ENCODE measurements around the gene SEC22C.
A peak's percentile ranks its signal among the peaks of the same experiment; 100 is the strongest.
"Not testable (repeated sequence)": the region's sequence is repeated elsewhere in the genome, so short reads cannot be mapped to it uniquely, and the experiment has no call there.

SEC22C gene

DNA sequence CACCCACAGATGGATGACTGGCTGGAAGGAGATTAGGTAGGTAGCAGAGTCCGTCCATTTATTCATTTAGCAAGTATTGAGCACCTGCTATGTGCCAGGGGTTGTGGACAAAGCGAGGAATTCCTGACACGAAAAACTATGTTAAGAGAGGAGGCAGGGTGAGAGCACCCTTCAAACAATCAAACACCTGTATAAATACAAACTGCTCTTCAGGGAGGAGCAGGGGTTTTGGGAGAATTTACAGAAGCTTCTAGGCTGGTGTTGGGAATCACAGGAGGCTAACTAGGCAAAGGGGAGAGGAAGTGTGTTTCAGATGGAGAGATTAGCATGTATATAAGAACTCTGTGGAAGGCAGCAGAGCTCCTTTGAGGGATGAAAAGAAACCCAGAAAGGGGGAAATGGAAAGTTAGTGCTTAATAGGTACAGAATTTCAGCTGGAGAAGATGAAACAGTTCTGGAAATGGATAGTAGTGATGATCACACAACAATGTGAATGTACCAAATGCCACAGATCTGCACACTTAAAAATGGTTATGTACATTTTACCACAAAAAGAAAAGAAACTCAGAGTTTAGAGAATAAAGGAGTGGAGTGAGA, 805 bp upstream of the SEC22C start:
- H3K27me3 ChIP-seq (ENCODE audit: control insufficient read depth in 5 of 5, insufficient read depth in 4 of 5, low read length in 5 of 5) = no peaks in the 10 kb centered on the region
- peak overlapping the region; percentile 69 for H3K27ac ChIP-seq (ENCODE audit: low read depth, low read length)
- H3K36me3 ChIP-seq (ENCODE audit: control insufficient read depth in 5 of 5, insufficient read depth in 5 of 5, low read length in 5 of 5) = peaks cover 0 to 5% (median 0%) of the 10 kb centered on the region in 5 donors
- peak overlapping the region; percentile 29 to 89 (median 80) for H3K4me3 ChIP-seq (ENCODE audit: low read depth in 1 of 5, low read length in 5 of 5)
- peaks cover 0 to 23% (median 22%) of the 10 kb centered on the region in 5 donors for H3K4me1 ChIP-seq (ENCODE audit: control insufficient read depth in 5 of 5, insufficient read depth in 5 of 5, low read length in 5 of 5)
- peak overlapping the region in 4 of 5 donors; percentile 72 to 86 (median 78) for H3K9ac ChIP-seq (ENCODE audit: low read length in 5 of 5)
- H3K9me3 ChIP-seq (ENCODE audit: control insufficient read depth in 5 of 5, low read length in 5 of 5) = no peaks in the 10 kb centered on the region

- Histone ChIP-seq H3K27ac (ENCODE audit: low read depth, low read length) (peak overlapping the region; percentile 69), H3K9me3 (ENCODE audit: control insufficient read depth in 5 of 5, low read length in 5 of 5) (no peaks in the 10 kb centered on the region), H3K9ac (ENCODE audit: low read length in 5 of 5) (peak overlapping the region; percentile 72 to 86 (median 80)), H3K4me3 (ENCODE audit: low read depth in 1 of 5, low read length in 5 of 5) (peak overlapping the region; percentile 69 to 89 (median 80)), H3K4me1 (ENCODE audit: control insufficient read depth in 5 of 5, insufficient read depth in 5 of 5, low read length in 5 of 5) (peaks cover 0 to 23% (median 22%) of the 10 kb centered on the region in 5 donors), H3K36me3 (ENCODE audit: control insufficient read depth in 5 of 5, insufficient read depth in 5 of 5, low read length in 5 of 5) (peaks cover 0 to 5% (median 0%) of the 10 kb centered on the region in 5 donors), H3K27me3 (ENCODE audit: control insufficient read depth in 5 of 5, insufficient read depth in 4 of 5, low read length in 5 of 5) (no peaks in the 10 kb centered on the region)
Observed at GRCh38 chr3:42581400-42581708, 413 bp downstream of the SEC22C start.

DNA sequence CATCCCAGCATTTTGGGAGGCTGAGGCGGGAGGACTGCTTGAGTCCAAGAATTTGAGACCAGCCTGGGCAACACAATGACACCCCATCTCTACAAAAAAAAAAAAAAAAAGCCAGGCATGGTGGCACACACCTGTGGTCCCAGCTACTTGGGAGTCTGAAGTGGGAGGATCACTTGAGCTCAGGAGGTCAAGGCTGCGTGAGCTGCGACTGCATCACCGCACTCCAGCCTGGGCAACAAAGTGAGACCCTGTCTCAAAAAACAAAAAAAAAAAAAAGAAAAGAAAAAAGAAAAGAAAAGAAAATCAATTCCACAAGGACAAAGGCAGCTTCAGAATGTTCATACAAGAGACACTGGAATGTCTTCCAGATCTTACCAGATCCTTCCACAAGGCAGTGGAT, 2.4 kb downstream of the SEC22C start:
- H3K9me3 ChIP-seq (ENCODE audit: control insufficient read depth in 5 of 5, low read length in 5 of 5); H3K27ac ChIP-seq (ENCODE audit: low read depth, low read length); H3K4me3 ChIP-seq (ENCODE audit: low read depth in 1 of 5, low read length in 5 of 5); H3K9ac ChIP-seq (ENCODE audit: low read length in 5 of 5); H3K27me3 ChIP-seq (ENCODE audit: control insufficient read depth in 5 of 5, insufficient read depth in 4 of 5, low read length in 5 of 5); H3K36me3 ChIP-seq (ENCODE audit: control insufficient read depth in 5 of 5, insufficient read depth in 5 of 5, low read length in 5 of 5): not testable (repeated sequence)
- H3K4me1 ChIP-seq (ENCODE audit: control insufficient read depth in 5 of 5, insufficient read depth in 5 of 5, low read length in 5 of 5) = peaks cover 0 to 23% (median 22%) of the 10 kb centered on the region in 5 donors

DNA sequence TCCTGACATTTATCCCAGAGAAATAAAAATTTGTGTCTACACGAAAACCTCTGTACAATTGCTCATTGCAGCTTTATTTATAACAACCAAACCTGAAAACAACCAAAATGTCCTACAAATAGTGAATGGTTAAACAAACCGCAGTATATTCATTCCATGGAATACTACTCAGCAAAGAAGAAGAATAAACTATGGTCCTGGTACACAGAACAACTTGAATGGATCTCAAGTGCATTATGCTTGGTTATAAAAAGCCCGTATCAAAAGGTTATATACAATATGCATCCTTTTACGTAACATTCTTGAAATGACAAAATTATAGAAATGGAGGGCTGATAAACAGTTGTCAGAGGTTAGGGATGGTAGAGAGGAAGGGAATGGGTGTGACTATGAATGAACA, 3.7 kb downstream of the SEC22C start:
- Histone ChIP-seq H3K4me3 (ENCODE audit: low read depth in 1 of 5, low read length in 5 of 5) (no peak overlapping the region), H3K4me1 (ENCODE audit: control insufficient read depth in 5 of 5, insufficient read depth in 5 of 5, low read length in 5 of 5) (peaks cover 0 to 23% (median 22%) of the 10 kb centered on the region in 5 donors), H3K36me3 (ENCODE audit: control insufficient read depth in 5 of 5, insufficient read depth in 5 of 5, low read length in 5 of 5) (peaks cover 0 to 8% (median 0%) of the 10 kb centered on the region in 5 donors), H3K27me3 (ENCODE audit: control insufficient read depth in 5 of 5, insufficient read depth in 4 of 5, low read length in 5 of 5) (no peaks in the 10 kb centered on the region), H3K9me3 (ENCODE audit: control insufficient read depth in 5 of 5, low read length in 5 of 5) (peaks cover 0 to 9% (median 0%) of the 10 kb centered on the region in 5 donors), H3K27ac (ENCODE audit: low read depth, low read length) (no peak overlapping the region), H3K9ac (ENCODE audit: low read length in 5 of 5) (no peak overlapping the region)

DNA sequence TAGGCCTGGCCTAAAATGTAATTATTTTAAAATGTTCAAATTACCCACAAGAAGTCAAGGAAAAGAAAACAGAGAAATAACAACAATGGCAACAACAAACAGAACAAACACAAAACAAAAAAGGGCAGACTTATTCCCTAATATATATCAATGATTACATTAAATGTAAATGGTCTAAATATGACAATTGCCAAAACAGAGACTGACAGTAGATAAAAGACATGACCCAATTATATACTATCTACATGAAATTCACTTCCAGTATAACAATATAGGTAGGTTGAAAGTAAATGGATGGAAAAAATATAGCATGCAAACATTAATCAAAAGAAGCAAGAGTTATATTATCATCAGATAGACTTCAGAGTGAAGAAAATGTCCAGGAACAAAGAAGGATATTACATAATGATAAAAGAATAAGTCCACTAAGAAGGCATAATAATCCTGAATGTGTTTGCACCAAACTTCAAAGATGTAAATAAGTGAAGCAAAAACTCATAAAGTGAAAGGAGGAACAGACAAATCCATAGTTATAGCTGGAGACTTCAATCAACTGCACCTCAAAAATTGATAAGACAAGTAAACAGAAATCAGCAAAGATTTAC, 6.5 kb downstream of the SEC22C start:
- Histone ChIP-seq H3K27ac (ENCODE audit: low read depth, low read length) (no peak overlapping the region), H3K9me3 (ENCODE audit: control insufficient read depth in 5 of 5, low read length in 5 of 5) (peaks cover 0 to 9% (median 0%) of the 10 kb centered on the region in 5 donors), H3K4me1 (ENCODE audit: control insufficient read depth in 5 of 5, insufficient read depth in 5 of 5, low read length in 5 of 5) (peaks cover 0 to 4% (median 1%) of the 10 kb centered on the region in 5 donors), H3K36me3 (ENCODE audit: control insufficient read depth in 5 of 5, insufficient read depth in 5 of 5, low read length in 5 of 5) (peaks cover 0 to 8% (median 0%) of the 10 kb centered on the region in 5 donors), H3K27me3 (ENCODE audit: control insufficient read depth in 5 of 5, insufficient read depth in 4 of 5, low read length in 5 of 5) (no peaks in the 10 kb centered on the region), H3K9ac (ENCODE audit: low read length in 5 of 5) (no peak overlapping the region), H3K4me3 (ENCODE audit: low read depth in 1 of 5, low read length in 5 of 5) (no peak overlapping the region)

DNA sequence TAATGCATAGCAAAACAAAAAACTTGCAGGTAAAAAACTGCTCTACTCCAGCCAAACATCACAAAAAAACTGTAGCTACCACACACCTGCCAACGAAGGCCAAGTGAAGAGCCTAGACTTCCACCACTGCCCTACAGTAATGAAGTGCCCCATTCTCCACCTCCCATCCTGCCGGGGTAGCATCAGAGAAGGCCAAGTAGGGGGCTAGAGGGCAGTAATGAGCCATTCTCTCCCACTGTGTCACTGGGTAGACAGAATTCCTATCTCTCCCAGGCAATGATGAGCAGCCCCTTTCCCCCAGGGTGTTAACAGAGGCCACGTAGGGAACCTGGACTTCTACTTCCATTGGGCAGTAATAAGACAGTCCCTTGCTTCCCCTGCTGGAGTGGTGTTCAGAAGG, 9.5 kb downstream of the SEC22C start:
- Histone ChIP-seq H3K4me3 (ENCODE audit: low read depth in 1 of 5, low read length in 5 of 5) (no peak overlapping the region), H3K36me3 (ENCODE audit: control insufficient read depth in 5 of 5, insufficient read depth in 5 of 5, low read length in 5 of 5) (peaks cover 6 to 23% (median 12%) of the 10 kb centered on the region in 5 donors), H3K9me3 (ENCODE audit: control insufficient read depth in 5 of 5, low read length in 5 of 5) (peaks cover 0 to 9% (median 0%) of the 10 kb centered on the region in 5 donors), H3K4me1 (ENCODE audit: control insufficient read depth in 5 of 5, insufficient read depth in 5 of 5, low read length in 5 of 5) (no peaks in the 10 kb centered on the region), H3K9ac (ENCODE audit: low read length in 5 of 5) (no peak overlapping the region), H3K27me3 (ENCODE audit: control insufficient read depth in 5 of 5, insufficient read depth in 4 of 5, low read length in 5 of 5) (no peaks in the 10 kb centered on the region), H3K27ac (ENCODE audit: low read depth, low read length) (no peak overlapping the region)

- Histone ChIP-seq H3K4me1 (ENCODE audit: control insufficient read depth in 5 of 5, insufficient read depth in 5 of 5, low read length in 5 of 5) (no peaks in the 10 kb centered on the region), H3K9me3 (ENCODE audit: control insufficient read depth in 5 of 5, low read length in 5 of 5) (peaks cover 0 to 7% (median 0%) of the 10 kb centered on the region in 5 donors), H3K4me3 (ENCODE audit: low read depth in 1 of 5, low read length in 5 of 5) (no peak overlapping the region), H3K36me3 (ENCODE audit: control insufficient read depth in 5 of 5, insufficient read depth in 5 of 5, low read length in 5 of 5) (peaks cover 11 to 42% (median 27%) of the 10 kb centered on the region in 5 donors), H3K27me3 (ENCODE audit: control insufficient read depth in 5 of 5, insufficient read depth in 4 of 5, low read length in 5 of 5) (no peaks in the 10 kb centered on the region), H3K27ac (ENCODE audit: low read depth, low read length) (no peak overlapping the region), H3K9ac (ENCODE audit: low read length in 5 of 5) (no peak overlapping the region)
Observed at GRCh38 chr3:42569593-42570142, 12.1 kb downstream of the SEC22C start.

- no peaks in the 10 kb centered on the region for H3K9me3 ChIP-seq (ENCODE audit: control insufficient read depth in 5 of 5, low read length in 5 of 5)
- no peak overlapping the region for H3K27ac ChIP-seq (ENCODE audit: low read depth, low read length)
- no peaks in the 10 kb centered on the region for H3K4me1 ChIP-seq (ENCODE audit: control insufficient read depth in 5 of 5, insufficient read depth in 5 of 5, low read length in 5 of 5)
- peaks cover 32 to 87% (median 66%) of the 10 kb centered on the region in 5 donors for H3K36me3 ChIP-seq (ENCODE audit: control insufficient read depth in 5 of 5, insufficient read depth in 5 of 5, low read length in 5 of 5)
- H3K4me3 ChIP-seq (ENCODE audit: low read depth in 1 of 5, low read length in 5 of 5) = no peak overlapping the region
- no peaks in the 10 kb centered on the region for H3K27me3 ChIP-seq (ENCODE audit: control insufficient read depth in 5 of 5, insufficient read depth in 4 of 5, low read length in 5 of 5)
- H3K9ac ChIP-seq (ENCODE audit: low read length in 5 of 5) = no peak overlapping the region
Observed at GRCh38 chr3:42562047-42562907, 19.5 kb downstream of the SEC22C start.

GRCh38 chr3:42557854-42558253, 23.9 kb downstream of the SEC22C start:
- H3K36me3 ChIP-seq (ENCODE audit: control insufficient read depth in 5 of 5, insufficient read depth in 5 of 5, low read length in 5 of 5) = peaks cover 50 to 91% (median 84%) of the 10 kb centered on the region in 5 donors
- H3K9me3 ChIP-seq (ENCODE audit: control insufficient read depth in 5 of 5, low read length in 5 of 5) = no peaks in the 10 kb centered on the region
- H3K4me3 ChIP-seq (ENCODE audit: low read depth in 1 of 5, low read length in 5 of 5) = no peak overlapping the region
- no peaks in the 10 kb centered on the region for H3K27me3 ChIP-seq (ENCODE audit: control insufficient read depth in 5 of 5, insufficient read depth in 4 of 5, low read length in 5 of 5)
- H3K27ac ChIP-seq (ENCODE audit: low read depth, low read length) = no peak overlapping the region
- no peak overlapping the region for H3K9ac ChIP-seq (ENCODE audit: low read length in 5 of 5)
- no peaks in the 10 kb centered on the region for H3K4me1 ChIP-seq (ENCODE audit: control insufficient read depth in 5 of 5, insufficient read depth in 5 of 5, low read length in 5 of 5)

DNA sequence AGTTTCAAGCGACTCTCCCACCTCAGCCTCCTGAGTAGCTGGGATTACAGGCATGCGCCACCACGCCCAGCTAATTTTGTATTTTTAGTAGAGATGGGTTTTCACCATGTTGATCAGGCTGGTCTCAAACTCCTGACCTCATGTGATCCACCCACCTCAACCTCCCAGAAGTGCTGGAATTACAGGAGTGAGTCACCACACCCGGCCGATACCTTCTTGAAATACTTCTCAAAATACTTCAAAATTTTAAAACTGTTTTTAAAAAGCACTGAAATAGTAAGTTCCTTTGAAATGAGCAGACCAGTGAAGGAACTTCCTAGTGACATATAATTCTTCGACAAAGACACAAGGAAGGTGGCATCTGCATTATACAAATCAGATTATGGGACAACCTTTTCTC, 24.9 kb downstream of the SEC22C start:
- H3K9me3 ChIP-seq (ENCODE audit: control insufficient read depth in 5 of 5, low read length in 5 of 5); H3K9ac ChIP-seq (ENCODE audit: low read length in 5 of 5); H3K27me3 ChIP-seq (ENCODE audit: control insufficient read depth in 5 of 5, insufficient read depth in 4 of 5, low read length in 5 of 5); H3K4me3 ChIP-seq (ENCODE audit: low read depth in 1 of 5, low read length in 5 of 5); H3K4me1 ChIP-seq (ENCODE audit: control insufficient read depth in 5 of 5, insufficient read depth in 5 of 5, low read length in 5 of 5); H3K27ac ChIP-seq (ENCODE audit: low read depth, low read length): not testable (repeated sequence)
- H3K36me3 ChIP-seq (ENCODE audit: control insufficient read depth in 5 of 5, insufficient read depth in 5 of 5, low read length in 5 of 5) = peaks cover 50 to 91% (median 79%) of the 10 kb centered on the region in 5 donors

Measured in subcutaneous abdominal adipose tissue (tissue), 5 donors.